Skeletal muscle tissue (tissue), 1 donor: ENCODE data around the gene PRKACA. TPM values are rescaled to one million over a fixed set of nuclear protein-coding genes. Genes with fewer than 3 reads are reported as not detected.

Experiments used
- total RNA-seq: library from RNA; depleted of rRNA; stranded (reverse); fragments of >200 nt; gene quantifications from one replicate; pipeline ENCODE4 v1.2.3, GENCODE V29; 2014

The PRKACA gene
- total RNA-seq, 1 donor from 2014 or later = 137 TPM

Other genes starting within 250 kb of the PRKACA start
- not detected for gene NANOS3, start 240.6 kb downstream of the PRKACA start, total RNA-seq
- gene BRME1, start 211.6 kb downstream of the PRKACA start, total RNA-seq = 1.6 TPM
- gene CC2D1A, start 211.6 kb downstream of the PRKACA start, total RNA-seq = 2.1 TPM
- gene PODNL1, start 179.3 kb downstream of the PRKACA start, total RNA-seq = not detected
- 6.3 TPM for gene DCAF15, start 165.3 kb downstream of the PRKACA start, total RNA-seq
- 4.7 TPM for gene RFX1, start 111.4 kb downstream of the PRKACA start, total RNA-seq
- not detected for gene RLN3, start 89.6 kb downstream of the PRKACA start, total RNA-seq
- 2.6 TPM for gene IL27RA, start 86.0 kb downstream of the PRKACA start, total RNA-seq
- gene PALM3, start 55.7 kb downstream of the PRKACA start, total RNA-seq = not detected
- gene MISP3, start 45.0 kb downstream of the PRKACA start, total RNA-seq = not detected
- gene C19orf67, start 32.0 kb downstream of the PRKACA start, total RNA-seq = not detected
- gene SAMD1, start 27.0 kb downstream of the PRKACA start, total RNA-seq = 12.5 TPM
- 3.7 TPM for gene ASF1B, start 18.8 kb upstream of the PRKACA start, total RNA-seq
- gene ADGRL1, start 88.4 kb upstream of the PRKACA start, total RNA-seq = 12.0 TPM